ENCODE data around the gene MYO7A. TPM values are rescaled to one million over a fixed set of nuclear protein-coding genes. Genes with fewer than 3 reads are reported as not detected.

The MYO7A gene
- total RNA-seq, 1 experiment from 2014 or later = 2.5 TPM

DNA sequence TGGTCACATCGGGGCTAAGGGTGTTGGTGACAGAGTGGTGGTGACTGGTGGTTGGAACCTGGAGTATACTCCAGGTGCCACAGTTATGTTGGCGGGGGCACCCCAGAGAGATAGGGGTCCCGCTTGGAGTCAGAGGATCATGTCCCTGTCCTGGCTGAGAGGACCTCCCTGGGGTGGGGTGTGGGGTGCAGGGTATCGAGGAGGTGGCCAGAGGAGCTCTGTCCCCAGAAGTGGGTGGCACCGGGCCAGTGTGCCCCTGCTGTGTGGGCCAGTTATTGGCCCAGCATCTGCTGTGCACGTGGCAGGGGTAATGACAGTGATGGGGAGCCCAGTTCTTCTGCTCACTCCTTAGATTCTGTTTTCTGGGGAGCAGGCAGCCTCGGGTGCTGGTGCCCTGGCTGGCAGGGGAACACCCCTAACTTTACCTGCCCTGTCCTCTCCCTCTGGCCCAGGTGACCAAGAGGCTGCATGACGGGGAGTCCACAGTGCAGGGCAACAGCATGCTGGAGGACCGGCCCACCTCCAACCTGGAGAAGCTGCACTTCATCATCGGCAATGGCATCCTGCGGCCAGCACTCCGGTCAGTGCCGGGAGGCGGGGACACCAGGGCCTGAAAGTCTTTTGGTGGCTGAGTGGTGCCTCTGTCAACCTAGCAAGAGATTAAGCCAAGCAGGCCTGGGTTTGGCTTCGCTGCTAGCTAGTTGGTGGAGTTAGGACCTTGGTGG lies 56.3 kb downstream of the MYO7A start:
- POLR2A ChIA-PET = no interaction called here
- no peak overlapping the region for H3K27ac Mint-ChIP-seq
- DNase-seq (ENCODE audit: low spot score) = no peak
- ATAC-seq = no peak
- no peak overlapping the region for H3K4me3 Mint-ChIP-seq
- H3K9me3 Mint-ChIP-seq = no peaks in the 10 kb centered on the region
- no peaks in the 10 kb centered on the region for H3K27me3 Mint-ChIP-seq (ENCODE audit: low read depth)
- no peaks in the 10 kb centered on the region for H3K36me3 Mint-ChIP-seq
- peaks cover 15% of the 10 kb centered on the region for H3K4me1 Mint-ChIP-seq
- CTCF ChIA-PET = interaction anchor here (0.9 to 4.6 kb wide), 5 partner anchors 40 to 93 kb away, joined by 3 to 25 read pairs (median 3); partner anchors contain the start of gene MYO7A
- TF ChIP-seq SOX15 (CRISPR knock-in tag; IDR thresholded peaks at IDR 0.05) (no peak), CREM (CRISPR knock-in tag; IDR thresholded peaks at IDR 0.05) (no peak), SMAD4 (CRISPR knock-in tag; IDR thresholded peaks at IDR 0.05) (no peak), ESRRA (CRISPR knock-in tag; IDR thresholded peaks at IDR 0.05; ENCODE audit: borderline replicate concordance) (no peak), ZNF121 (CRISPR knock-in tag; IDR thresholded peaks at IDR 0.05) (no peak), ZNF396 (CRISPR knock-in tag; IDR thresholded peaks at IDR 0.05; ENCODE audit: borderline replicate concordance) (no peak), ATF1 (CRISPR knock-in tag; IDR thresholded peaks at IDR 0.05) (no peak), NR1H2 (CRISPR knock-in tag; IDR thresholded peaks at IDR 0.05) (no peak)
- TF ChIP-seq, protein P1, sequence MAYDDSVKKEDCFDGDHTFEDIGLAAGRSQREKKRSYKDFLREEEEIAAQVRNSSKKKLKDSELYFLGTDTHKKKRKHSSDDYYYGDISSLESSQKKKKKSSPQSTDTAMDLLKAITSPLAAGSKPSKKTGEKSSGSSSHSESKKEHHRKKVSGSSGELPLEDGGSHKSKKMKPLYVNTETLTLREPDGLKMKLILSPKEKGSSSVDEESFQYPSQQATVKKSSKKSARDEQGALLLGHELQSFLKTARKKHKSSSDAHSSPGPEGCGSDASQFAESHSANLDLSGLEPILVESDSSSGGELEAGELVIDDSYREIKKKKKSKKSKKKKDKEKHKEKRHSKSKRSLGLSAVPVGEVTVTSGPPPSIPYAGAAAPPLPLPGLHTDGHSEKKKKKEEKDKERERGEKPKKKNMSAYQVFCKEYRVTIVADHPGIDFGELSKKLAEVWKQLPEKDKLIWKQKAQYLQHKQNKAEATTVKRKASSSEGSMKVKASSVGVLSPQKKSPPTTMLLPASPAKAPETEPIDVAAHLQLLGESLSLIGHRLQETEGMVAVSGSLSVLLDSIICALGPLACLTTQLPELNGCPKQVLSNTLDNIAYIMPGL (CRISPR knock-in tag; IDR thresholded peaks at IDR 0.05) = no peak
- TF ChIP-seq, protein P2, sequence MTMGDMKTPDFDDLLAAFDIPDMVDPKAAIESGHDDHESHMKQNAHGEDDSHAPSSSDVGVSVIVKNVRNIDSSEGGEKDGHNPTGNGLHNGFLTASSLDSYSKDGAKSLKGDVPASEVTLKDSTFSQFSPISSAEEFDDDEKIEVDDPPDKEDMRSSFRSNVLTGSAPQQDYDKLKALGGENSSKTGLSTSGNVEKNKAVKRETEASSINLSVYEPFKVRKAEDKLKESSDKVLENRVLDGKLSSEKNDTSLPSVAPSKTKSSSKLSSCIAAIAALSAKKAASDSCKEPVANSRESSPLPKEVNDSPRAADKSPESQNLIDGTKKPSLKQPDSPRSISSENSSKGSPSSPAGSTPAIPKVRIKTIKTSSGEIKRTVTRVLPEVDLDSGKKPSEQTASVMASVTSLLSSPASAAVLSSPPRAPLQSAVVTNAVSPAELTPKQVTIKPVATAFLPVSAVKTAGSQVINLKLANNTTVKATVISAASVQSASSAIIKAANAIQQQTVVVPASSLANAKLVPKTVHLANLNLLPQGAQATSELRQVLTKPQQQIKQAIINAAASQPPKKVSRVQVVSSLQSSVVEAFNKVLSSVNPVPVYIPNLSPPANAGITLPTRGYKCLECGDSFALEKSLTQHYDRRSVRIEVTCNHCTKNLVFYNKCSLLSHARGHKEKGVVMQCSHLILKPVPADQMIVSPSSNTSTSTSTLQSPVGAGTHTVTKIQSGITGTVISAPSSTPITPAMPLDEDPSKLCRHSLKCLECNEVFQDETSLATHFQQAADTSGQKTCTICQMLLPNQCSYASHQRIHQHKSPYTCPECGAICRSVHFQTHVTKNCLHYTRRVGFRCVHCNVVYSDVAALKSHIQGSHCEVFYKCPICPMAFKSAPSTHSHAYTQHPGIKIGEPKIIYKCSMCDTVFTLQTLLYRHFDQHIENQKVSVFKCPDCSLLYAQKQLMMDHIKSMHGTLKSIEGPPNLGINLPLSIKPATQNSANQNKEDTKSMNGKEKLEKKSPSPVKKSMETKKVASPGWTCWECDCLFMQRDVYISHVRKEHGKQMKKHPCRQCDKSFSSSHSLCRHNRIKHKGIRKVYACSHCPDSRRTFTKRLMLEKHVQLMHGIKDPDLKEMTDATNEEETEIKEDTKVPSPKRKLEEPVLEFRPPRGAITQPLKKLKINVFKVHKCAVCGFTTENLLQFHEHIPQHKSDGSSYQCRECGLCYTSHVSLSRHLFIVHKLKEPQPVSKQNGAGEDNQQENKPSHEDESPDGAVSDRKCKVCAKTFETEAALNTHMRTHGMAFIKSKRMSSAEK (CRISPR knock-in tag; IDR thresholded peaks at IDR 0.05; ENCODE audit: borderline replicate concordance) = no peak
- TF ChIP-seq, protein P3, sequence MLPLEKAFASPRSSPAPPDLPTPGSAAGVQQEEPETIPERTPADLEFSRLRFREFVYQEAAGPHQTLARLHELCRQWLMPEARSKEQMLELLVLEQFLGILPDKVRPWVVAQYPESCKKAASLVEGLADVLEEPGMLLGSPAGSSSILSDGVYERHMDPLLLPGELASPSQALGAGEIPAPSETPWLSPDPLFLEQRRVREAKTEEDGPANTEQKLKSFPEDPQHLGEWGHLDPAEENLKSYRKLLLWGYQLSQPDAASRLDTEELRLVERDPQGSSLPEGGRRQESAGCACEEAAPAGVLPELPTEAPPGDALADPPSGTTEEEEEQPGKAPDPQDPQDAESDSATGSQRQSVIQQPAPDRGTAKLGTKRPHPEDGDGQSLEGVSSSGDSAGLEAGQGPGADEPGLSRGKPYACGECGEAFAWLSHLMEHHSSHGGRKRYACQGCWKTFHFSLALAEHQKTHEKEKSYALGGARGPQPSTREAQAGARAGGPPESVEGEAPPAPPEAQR (CRISPR knock-in tag; IDR thresholded peaks at IDR 0.05) = no peak
- TF ChIP-seq, protein P4, sequence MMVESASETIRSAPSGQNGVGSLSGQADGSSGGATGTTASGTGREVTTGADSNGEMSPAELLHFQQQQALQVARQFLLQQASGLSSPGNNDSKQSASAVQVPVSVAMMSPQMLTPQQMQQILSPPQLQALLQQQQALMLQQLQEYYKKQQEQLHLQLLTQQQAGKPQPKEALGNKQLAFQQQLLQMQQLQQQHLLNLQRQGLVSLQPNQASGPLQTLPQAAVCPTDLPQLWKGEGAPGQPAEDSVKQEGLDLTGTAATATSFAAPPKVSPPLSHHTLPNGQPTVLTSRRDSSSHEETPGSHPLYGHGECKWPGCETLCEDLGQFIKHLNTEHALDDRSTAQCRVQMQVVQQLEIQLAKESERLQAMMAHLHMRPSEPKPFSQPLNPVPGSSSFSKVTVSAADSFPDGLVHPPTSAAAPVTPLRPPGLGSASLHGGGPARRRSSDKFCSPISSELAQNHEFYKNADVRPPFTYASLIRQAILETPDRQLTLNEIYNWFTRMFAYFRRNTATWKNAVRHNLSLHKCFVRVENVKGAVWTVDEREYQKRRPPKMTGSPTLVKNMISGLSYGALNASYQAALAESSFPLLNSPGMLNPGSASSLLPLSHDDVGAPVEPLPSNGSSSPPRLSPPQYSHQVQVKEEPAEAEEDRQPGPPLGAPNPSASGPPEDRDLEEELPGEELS (CRISPR knock-in tag; IDR thresholded peaks at IDR 0.05) = no peak
- TF ChIP-seq, protein P5, sequence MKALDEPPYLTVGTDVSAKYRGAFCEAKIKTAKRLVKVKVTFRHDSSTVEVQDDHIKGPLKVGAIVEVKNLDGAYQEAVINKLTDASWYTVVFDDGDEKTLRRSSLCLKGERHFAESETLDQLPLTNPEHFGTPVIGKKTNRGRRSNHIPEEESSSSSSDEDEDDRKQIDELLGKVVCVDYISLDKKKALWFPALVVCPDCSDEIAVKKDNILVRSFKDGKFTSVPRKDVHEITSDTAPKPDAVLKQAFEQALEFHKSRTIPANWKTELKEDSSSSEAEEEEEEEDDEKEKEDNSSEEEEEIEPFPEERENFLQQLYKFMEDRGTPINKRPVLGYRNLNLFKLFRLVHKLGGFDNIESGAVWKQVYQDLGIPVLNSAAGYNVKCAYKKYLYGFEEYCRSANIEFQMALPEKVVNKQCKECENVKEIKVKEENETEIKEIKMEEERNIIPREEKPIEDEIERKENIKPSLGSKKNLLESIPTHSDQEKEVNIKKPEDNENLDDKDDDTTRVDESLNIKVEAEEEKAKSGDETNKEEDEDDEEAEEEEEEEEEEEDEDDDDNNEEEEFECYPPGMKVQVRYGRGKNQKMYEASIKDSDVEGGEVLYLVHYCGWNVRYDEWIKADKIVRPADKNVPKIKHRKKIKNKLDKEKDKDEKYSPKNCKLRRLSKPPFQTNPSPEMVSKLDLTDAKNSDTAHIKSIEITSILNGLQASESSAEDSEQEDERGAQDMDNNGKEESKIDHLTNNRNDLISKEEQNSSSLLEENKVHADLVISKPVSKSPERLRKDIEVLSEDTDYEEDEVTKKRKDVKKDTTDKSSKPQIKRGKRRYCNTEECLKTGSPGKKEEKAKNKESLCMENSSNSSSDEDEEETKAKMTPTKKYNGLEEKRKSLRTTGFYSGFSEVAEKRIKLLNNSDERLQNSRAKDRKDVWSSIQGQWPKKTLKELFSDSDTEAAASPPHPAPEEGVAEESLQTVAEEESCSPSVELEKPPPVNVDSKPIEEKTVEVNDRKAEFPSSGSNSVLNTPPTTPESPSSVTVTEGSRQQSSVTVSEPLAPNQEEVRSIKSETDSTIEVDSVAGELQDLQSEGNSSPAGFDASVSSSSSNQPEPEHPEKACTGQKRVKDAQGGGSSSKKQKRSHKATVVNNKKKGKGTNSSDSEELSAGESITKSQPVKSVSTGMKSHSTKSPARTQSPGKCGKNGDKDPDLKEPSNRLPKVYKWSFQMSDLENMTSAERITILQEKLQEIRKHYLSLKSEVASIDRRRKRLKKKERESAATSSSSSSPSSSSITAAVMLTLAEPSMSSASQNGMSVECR (CRISPR knock-in tag; IDR thresholded peaks at IDR 0.05; ENCODE audit: borderline replicate concordance) = no peak
- TF ChIP-seq, protein P6, sequence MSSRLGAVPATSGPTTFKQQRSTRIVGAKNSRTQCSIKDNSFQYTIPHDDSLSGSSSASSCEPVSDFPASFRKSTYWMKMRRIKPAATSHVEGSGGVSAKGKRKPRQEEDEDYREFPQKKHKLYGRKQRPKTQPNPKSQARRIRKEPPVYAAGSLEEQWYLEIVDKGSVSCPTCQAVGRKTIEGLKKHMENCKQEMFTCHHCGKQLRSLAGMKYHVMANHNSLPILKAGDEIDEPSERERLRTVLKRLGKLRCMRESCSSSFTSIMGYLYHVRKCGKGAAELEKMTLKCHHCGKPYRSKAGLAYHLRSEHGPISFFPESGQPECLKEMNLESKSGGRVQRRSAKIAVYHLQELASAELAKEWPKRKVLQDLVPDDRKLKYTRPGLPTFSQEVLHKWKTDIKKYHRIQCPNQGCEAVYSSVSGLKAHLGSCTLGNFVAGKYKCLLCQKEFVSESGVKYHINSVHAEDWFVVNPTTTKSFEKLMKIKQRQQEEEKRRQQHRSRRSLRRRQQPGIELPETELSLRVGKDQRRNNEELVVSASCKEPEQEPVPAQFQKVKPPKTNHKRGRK (CRISPR knock-in tag; IDR thresholded peaks at IDR 0.05; ENCODE audit: borderline replicate concordance) = no peak
- TF ChIP-seq, protein P7, sequence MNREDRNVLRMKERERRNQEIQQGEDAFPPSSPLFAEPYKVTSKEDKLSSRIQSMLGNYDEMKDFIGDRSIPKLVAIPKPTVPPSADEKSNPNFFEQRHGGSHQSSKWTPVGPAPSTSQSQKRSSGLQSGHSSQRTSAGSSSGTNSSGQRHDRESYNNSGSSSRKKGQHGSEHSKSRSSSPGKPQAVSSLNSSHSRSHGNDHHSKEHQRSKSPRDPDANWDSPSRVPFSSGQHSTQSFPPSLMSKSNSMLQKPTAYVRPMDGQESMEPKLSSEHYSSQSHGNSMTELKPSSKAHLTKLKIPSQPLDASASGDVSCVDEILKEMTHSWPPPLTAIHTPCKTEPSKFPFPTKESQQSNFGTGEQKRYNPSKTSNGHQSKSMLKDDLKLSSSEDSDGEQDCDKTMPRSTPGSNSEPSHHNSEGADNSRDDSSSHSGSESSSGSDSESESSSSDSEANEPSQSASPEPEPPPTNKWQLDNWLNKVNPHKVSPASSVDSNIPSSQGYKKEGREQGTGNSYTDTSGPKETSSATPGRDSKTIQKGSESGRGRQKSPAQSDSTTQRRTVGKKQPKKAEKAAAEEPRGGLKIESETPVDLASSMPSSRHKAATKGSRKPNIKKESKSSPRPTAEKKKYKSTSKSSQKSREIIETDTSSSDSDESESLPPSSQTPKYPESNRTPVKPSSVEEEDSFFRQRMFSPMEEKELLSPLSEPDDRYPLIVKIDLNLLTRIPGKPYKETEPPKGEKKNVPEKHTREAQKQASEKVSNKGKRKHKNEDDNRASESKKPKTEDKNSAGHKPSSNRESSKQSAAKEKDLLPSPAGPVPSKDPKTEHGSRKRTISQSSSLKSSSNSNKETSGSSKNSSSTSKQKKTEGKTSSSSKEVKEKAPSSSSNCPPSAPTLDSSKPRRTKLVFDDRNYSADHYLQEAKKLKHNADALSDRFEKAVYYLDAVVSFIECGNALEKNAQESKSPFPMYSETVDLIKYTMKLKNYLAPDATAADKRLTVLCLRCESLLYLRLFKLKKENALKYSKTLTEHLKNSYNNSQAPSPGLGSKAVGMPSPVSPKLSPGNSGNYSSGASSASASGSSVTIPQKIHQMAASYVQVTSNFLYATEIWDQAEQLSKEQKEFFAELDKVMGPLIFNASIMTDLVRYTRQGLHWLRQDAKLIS (CRISPR knock-in tag; IDR thresholded peaks at IDR 0.05; ENCODE audit: borderline replicate concordance) = no peak
